ENCODE data around the gene SH3BGRL2.
"Not testable (repeated sequence)": the region's sequence is repeated elsewhere in the genome, so short reads cannot be mapped to it uniquely, and the experiment has no call there.

SH3BGRL2 gene

DNA sequence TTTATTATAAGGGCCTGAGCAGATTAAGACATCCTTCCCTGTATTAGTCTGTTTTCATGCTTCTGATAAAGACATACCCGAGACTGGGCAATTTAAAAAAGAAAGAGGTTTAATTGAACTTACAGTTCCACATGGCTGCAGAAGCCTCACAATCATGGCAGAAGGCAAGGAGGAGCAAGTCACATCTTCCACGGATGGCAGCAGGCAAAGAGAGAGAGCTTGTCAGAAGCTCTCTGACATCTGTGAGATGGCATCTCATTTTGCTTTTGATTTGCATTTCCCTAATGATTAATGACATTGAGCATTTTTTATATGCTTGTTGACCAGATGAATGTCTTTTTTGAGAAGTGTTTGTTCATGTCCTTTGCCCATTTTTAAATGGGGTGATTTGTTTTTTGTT, 114.2 kb downstream of the SH3BGRL2 start:
- DNase-seq (ENCODE audit: low spot score) = not testable (repeated sequence)

DNA sequence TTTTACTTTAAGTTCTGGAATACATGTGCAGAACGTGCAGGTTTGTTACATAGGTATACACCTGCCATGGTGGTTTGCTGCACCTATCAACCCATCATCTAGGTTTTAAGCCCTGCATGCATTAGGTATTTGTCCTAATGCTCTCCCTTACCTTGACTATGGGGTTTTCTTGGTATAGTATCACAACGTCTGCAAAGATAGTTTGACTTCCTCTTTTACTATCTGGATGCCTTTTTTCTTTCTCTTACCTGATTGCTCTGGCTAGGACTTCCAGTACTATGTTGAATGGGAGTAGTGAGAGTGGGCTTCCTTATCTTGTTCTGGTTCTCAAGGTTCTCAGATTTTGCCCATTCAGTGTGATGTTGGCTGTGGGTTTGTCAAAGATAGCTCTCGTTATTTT, 115.2 kb downstream of the SH3BGRL2 start:
- not testable (repeated sequence) for DNase-seq (ENCODE audit: low spot score)

DNA sequence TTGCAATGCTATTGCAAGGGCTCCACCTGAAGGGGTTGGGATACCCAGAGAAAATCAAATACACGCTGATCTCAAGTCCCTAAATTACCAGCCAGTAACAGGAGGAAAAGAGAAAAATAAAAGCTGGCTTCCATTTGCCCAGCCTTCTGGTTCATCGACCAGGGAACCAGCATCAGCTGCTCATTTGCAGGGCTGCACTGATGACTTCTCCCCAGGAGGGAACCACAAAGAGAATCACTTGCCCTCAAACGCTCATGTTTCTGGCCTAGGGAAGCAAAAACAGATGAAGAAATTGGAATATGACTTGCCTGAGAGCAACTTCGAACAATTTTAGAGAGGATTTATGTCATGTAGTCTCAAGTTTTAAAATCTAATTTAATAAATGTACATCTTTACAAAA, 119.7 kb downstream of the SH3BGRL2 start:
- no peak for DNase-seq (ENCODE audit: low spot score)

Measured in germinal center (tissue), 1 donor.